Caco-2 (cell line): ENCODE data around the gene PIGO. TPM values are rescaled to one million over a fixed set of nuclear protein-coding genes. Genes with fewer than 3 reads are reported as not detected.

Experiments used
- BruUV-seq: library from RNA; stranded (reverse); fragments of 400-500 nt; replicated peaks from 2 replicates; lab custom pipeline; 2021; lab: Mats Ljungman, UMichigan
- CTCF ChIA-PET: fragments of 300-600 bp; sonication (Branson Sonifier 250); formaldehyde crosslinking; loops from one replicate; lab custom pipeline; 2022; ENCODE audit warnings: antibody characterized with exemption; lab: Charles Lee
- POLR2A ChIA-PET: fragments of 300-600 bp; sonication (Branson Sonifier 250); formaldehyde crosslinking; loops from one replicate; lab custom pipeline; 2022; ENCODE audit warnings: antibody characterized with exemption; lab: Charles Lee
- DNase-seq, 2 experiments: peaks; one replicate each; pipeline versions ENCODE4 v3.0.0 to v3.0.0-alpha.2; 2020 to 2022
- H3K27me3 ChIP-seq: replicated peaks from 2 replicates; pipeline ENCODE4 v1.6.0; 2011; ENCODE audit warnings: low read length; ENCODE audit not compliant: control insufficient read depth, insufficient read depth
- H3K36me3 ChIP-seq: 2 replicates; pipeline ENCODE4 v1.5.1; 2011; ENCODE audit warnings: low read length; ENCODE audit not compliant: control insufficient read depth, insufficient read depth
- H3K4me1 ChIP-seq: fragments of 250-450 bp; sonication (Bioruptor Pico); 2 replicates; pipeline ENCODE4 v1.5.1; 2020; ENCODE audit warnings: mild to moderate bottlenecking
- H3K4me3 ChIP-seq: 2 replicates; pipeline ENCODE4 v1.5.1; 2011; ENCODE audit warnings: low read depth, mild to moderate bottlenecking, control low read depth, low read length
- H3K9me3 ChIP-seq: fragments of 250-450 bp; sonication (Bioruptor Pico); 2 replicates; pipeline ENCODE4 v1.5.1; 2020; ENCODE audit warnings: mild to moderate bottlenecking, moderate library complexity
- H3K27ac Mint-ChIP-seq: one replicate; pipeline ENCODE4 v1.8.0; 2022; ENCODE audit warnings: mixed read lengths; ENCODE audit not compliant: unreplicated experiment
- H3K27me3 Mint-ChIP-seq: one replicate; pipeline ENCODE4 v1.8.0; 2022; ENCODE audit warnings: mixed read lengths; ENCODE audit not compliant: insufficient read depth, unreplicated experiment
- H3K36me3 Mint-ChIP-seq: one replicate; pipeline ENCODE4 v1.8.0; 2022; ENCODE audit warnings: mild to moderate bottlenecking, mixed read lengths; ENCODE audit not compliant: insufficient read depth, unreplicated experiment
- H3K4me1 Mint-ChIP-seq: one replicate; pipeline ENCODE4 v1.8.0; 2022; ENCODE audit warnings: low read depth, mixed read lengths; ENCODE audit not compliant: unreplicated experiment
- H3K4me3 Mint-ChIP-seq: one replicate; pipeline ENCODE4 v1.8.0; 2022; ENCODE audit warnings: mild to moderate bottlenecking, moderate library complexity, mixed read lengths; ENCODE audit not compliant: unreplicated experiment
- H3K9me3 Mint-ChIP-seq: one replicate; pipeline ENCODE4 v1.8.0; 2022; ENCODE audit warnings: mixed read lengths; ENCODE audit not compliant: unreplicated experiment
- intact Hi-C: fragments of 100-400 bp; cut with micrococcal nuclease; formaldehyde crosslinking; loops from one replicate; pipeline ENCODE4 v1.10.0; 2022; ENCODE audit not compliant: unreplicated experiment
- total RNA-seq: library from RNA; stranded (reverse); gene quantifications from 2 replicates; pipeline ENCODE4 v1.2.3, GENCODE V29; 2022
- TF ChIP-seq, protein P1 (sequence below), 2 experiments: fragments of 200-600 bp in 1 of 2; IDR thresholded peaks; 1 replicate in 1 of 2; 2 replicates in 1 of 2; pipeline versions ENCODE4 v1.5.1 to v1.8.0; 2011 to 2022; ENCODE audit warnings: antibody characterized with exemption in 1 of 2, control low read depth in 1 of 2, inconsistent platforms in 1 of 2, low read depth in 1 of 2, low read length in 1 of 2, mild to moderate bottlenecking in 1 of 2, moderate library complexity in 1 of 2; ENCODE audit not compliant: insufficient read depth in 1 of 2, severe bottlenecking in 1 of 2, unreplicated experiment in 1 of 2

PIGO gene
- total RNA-seq, 1 experiment from 2014 or later = 38.7 TPM

DNA sequence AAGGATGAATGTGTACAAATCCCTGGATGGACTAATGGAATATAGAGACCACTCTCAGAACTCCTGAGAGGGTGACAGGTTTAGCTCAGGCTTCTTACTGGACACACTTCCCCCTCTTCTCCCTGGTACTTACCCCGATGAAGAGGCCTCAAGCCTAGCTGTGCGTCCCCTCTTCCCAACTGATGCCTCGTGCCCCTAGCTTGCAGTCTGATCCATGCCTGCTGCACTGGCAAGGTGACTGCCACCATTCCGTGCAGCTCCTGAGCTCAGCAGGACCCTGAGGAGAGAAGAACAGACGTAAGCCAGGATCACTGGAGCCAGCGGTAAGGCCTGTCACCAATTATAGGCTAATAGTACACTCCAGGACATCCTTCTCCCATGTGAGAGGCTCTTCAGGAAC lies 12.1 kb upstream of the PIGO start:
- H3K4me3 ChIP-seq = no peak overlapping the region
- Mint-ChIP-seq H3K27ac (no peak overlapping the region), H3K4me1 (peaks cover 14% of the 10 kb centered on the region), H3K36me3 (peaks cover 14% of the 10 kb centered on the region), H3K9me3 (no peaks in the 10 kb centered on the region), H3K27me3 (no peaks in the 10 kb centered on the region), H3K4me3 (no peak overlapping the region)
- DNase-seq = peak in 1 of 2 experiments; percentile 14
- POLR2A ChIA-PET = no interaction called here
- H3K36me3 ChIP-seq = peaks cover 2% of the 10 kb centered on the region
- no TSS peak for BruUV-seq
- peaks cover 10% of the 10 kb centered on the region for H3K4me1 ChIP-seq
- H3K9me3 ChIP-seq = no peaks in the 10 kb centered on the region
- CTCF ChIA-PET = interaction anchor here (0.9 kb wide), 1 partner anchor 37 kb away, joined by 3 read pairs; no protein-coding TSS in a partner anchor
- TF ChIP-seq, protein P1, sequence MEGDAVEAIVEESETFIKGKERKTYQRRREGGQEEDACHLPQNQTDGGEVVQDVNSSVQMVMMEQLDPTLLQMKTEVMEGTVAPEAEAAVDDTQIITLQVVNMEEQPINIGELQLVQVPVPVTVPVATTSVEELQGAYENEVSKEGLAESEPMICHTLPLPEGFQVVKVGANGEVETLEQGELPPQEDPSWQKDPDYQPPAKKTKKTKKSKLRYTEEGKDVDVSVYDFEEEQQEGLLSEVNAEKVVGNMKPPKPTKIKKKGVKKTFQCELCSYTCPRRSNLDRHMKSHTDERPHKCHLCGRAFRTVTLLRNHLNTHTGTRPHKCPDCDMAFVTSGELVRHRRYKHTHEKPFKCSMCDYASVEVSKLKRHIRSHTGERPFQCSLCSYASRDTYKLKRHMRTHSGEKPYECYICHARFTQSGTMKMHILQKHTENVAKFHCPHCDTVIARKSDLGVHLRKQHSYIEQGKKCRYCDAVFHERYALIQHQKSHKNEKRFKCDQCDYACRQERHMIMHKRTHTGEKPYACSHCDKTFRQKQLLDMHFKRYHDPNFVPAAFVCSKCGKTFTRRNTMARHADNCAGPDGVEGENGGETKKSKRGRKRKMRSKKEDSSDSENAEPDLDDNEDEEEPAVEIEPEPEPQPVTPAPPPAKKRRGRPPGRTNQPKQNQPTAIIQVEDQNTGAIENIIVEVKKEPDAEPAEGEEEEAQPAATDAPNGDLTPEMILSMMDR (IDR thresholded peaks at IDR 0.05; ENCODE audit: insufficient read depth in 1 of 2, low read depth in 1 of 2, low read length in 1 of 2, severe bottlenecking in 1 of 2, unreplicated experiment in 1 of 2) = no peak
- intact Hi-C loops = no loop called here
- H3K27me3 ChIP-seq = no peaks in the 10 kb centered on the region

DNA sequence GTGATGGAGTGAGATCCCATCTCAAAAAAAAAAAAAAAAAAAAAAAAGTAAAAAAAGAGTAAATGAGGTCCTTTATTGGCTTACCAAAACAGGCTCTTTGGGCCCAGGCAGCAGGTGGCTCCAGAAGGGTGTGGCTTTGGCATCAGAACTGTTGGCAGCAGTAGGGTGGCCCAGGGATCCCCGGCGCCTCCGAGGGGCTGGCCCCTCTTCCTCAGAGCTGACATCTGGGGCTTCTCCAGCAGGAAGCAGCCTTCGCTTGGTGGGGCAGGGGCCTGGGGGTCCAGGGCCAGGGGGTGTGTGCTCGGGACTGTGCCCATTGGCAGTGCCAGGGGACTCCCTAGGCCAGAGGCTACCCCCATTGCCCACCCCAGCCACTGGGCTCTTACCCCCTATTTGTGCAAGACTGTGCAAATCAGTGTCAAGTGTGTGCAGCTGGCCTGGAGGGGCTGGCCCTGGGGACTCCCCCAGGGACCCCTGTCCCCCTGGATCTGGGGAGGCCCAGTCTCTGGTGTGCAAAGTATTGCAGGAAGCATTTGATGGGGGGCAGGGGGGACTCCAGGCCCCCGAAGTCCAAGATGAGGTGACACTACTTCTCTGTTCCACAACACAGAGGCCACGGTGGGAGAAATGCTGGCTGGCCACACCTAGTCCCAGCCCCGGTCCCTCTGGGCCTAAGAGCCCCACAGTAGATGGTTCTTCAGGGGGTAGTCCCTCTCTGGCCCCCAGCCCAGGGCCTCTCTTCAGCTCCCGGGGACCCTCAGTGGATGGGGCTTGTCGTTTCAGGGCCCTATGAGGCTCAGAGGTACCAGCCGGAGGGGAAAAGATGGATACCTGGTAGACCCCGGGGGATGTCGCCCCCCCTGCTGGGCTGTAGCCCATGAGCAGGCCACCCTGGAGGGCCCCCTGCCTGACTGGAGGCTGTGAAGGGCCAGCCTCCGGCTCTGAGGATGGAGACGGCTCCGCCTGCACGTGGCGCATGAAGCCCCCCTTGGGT lies 11.2 kb upstream of the PIGO start:
- no peak overlapping the region for H3K27ac Mint-ChIP-seq
- TF ChIP-seq, protein P1 (IDR thresholded peaks at IDR 0.05; ENCODE audit: insufficient read depth in 1 of 2, low read depth in 1 of 2, low read length in 1 of 2, severe bottlenecking in 1 of 2, unreplicated experiment in 1 of 2) = no peak
- ChIA-PET CTCF (no interaction called here), POLR2A (no interaction called here)
- H3K4me3 ChIP-seq = no peak overlapping the region
- H3K9me3 Mint-ChIP-seq = no peaks in the 10 kb centered on the region
- no peaks in the 10 kb centered on the region for H3K9me3 ChIP-seq
- H3K4me1 Mint-ChIP-seq = peaks cover 13% of the 10 kb centered on the region
- peaks cover 21% of the 10 kb centered on the region for H3K36me3 Mint-ChIP-seq
- H3K4me3 Mint-ChIP-seq = no peak overlapping the region
- intact Hi-C loops = no loop called here
- H3K27me3 Mint-ChIP-seq = no peaks in the 10 kb centered on the region
- H3K27me3 ChIP-seq = no peaks in the 10 kb centered on the region
- peaks cover 10% of the 10 kb centered on the region for H3K4me1 ChIP-seq
- DNase-seq = peak in 1 of 2 experiments; percentile 27
- BruUV-seq = no TSS peak
- peaks cover 2% of the 10 kb centered on the region for H3K36me3 ChIP-seq

DNA sequence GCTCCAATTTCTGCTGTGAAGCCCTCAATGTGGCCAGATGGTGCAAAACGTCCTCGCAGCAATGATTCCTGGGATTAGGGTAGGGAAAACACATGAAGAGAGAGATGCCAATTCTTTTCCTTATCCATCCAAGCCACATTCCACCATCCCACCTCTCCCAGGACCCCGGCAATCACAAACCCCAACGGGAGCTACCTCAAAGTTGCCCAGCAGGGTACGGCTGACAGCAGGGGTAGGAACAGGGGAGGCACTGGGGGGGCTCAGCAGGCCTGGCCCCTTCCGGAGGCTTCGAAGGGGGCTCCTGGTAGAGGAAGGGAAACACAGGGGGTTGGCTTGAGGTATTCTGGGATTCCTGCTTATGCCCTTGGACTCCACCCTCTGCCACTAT lies 9.9 kb upstream of the PIGO start:
- TF ChIP-seq, protein P1 (IDR thresholded peaks at IDR 0.05; ENCODE audit: insufficient read depth in 1 of 2, low read depth in 1 of 2, low read length in 1 of 2, severe bottlenecking in 1 of 2, unreplicated experiment in 1 of 2) = no peak
- DNase-seq = peak in 1 of 2 experiments; percentile 31
- intact Hi-C loops = no loop called here
- Mint-ChIP-seq H3K4me1 (peaks cover 6% of the 10 kb centered on the region), H3K9me3 (no peaks in the 10 kb centered on the region), H3K27ac (no peak overlapping the region), H3K36me3 (peaks cover 17% of the 10 kb centered on the region), H3K27me3 (no peaks in the 10 kb centered on the region), H3K4me3 (no peak overlapping the region)
- Histone ChIP-seq H3K4me3 (no peak overlapping the region), H3K27me3 (no peaks in the 10 kb centered on the region), H3K9me3 (no peaks in the 10 kb centered on the region), H3K4me1 (peaks cover 7% of the 10 kb centered on the region), H3K36me3 (peaks cover 2% of the 10 kb centered on the region)
- ChIA-PET POLR2A (no interaction called here), CTCF (interaction anchor here (1.3 kb wide), 1 partner anchor 9 kb away, joined by 3 read pairs; the partner anchor contains the start of gene ATOSB)
- no TSS peak for BruUV-seq
